HCT116 (cell line): Measurements from ENCODE around the gene TNNC1. TPM values are rescaled to one million over a fixed set of nuclear protein-coding genes. Genes with fewer than 3 reads are reported as not detected.

Experiments
- ATAC-seq: fragments of 200-7000 bp; cut with Tn5 transposase; 2 replicates; pipeline ENCODE4 v1.9.1; 2020; ENCODE audit warnings: mild to moderate bottlenecking, moderate library complexity
- BruUV-seq: library from RNA; stranded (reverse); fragments of 400-500 nt; replicated peaks from 2 replicates; lab custom pipeline; 2021; lab: Mats Ljungman, UMichigan
- CTCF ChIA-PET: fragments of 300-600 bp; sonication (Branson Sonifier 250); formaldehyde crosslinking; loops from one replicate; lab custom pipeline; 2021; ENCODE audit warnings: antibody characterized with exemption; lab: Charles Lee
- POLR2A ChIA-PET: fragments of 300-600, 350-600 bp; sonication (Branson Sonifier 250); formaldehyde crosslinking; loops from one replicate; lab custom pipeline; 2021; ENCODE audit warnings: antibody characterized with exemption; lab: Charles Lee
- RAD21 ChIA-PET, 2 experiments: fragments of 300-600 bp; sonication (Branson Sonifier 250); formaldehyde crosslinking; loops; one replicate each; lab custom pipeline; 2023; ENCODE audit warnings: low total read pairs in 2 of 2; ENCODE audit not compliant: uncharacterized antibody in 2 of 2, unreplicated experiment in 2 of 2, low non-redundant PET in 1 of 2; lab: Charles Lee
- DNase-seq: peaks from one replicate; pipeline ENCODE4 v3.0.0-alpha.2; 2010; ENCODE audit warnings: low read depth, low spot score
- H2AFZ ChIP-seq: fragments of 200-600 bp; shearing (Covaris generic), sonication (generic); 2 replicates; pipeline ENCODE4 v1.6.1; 2017; ENCODE audit warnings: low read depth, mixed run types, mixed read lengths, antibody characterized with exemption, low read length; ENCODE audit not compliant: poor library complexity, severe bottlenecking
- H3K27ac ChIP-seq: 2 replicates; pipeline ENCODE4 v1.5.1; 2012; ENCODE audit warnings: low read depth, low read length
- H3K27me3 ChIP-seq: fragments of 200-600 bp; sonication (generic); 2 replicates; pipeline ENCODE4 v1.6.1; 2016; ENCODE audit warnings: mixed run types, low read length, mixed read lengths; ENCODE audit not compliant: insufficient read depth
- H3K36me3 ChIP-seq, 2 experiments: fragments of 200-500 bp in 1 of 2; fragments of 200-600 bp in 1 of 2; sonication (Bioruptor generic) in 1 of 2; sonication (generic) in 1 of 2; 2 replicates each; pipeline versions ENCODE4 v1.5.1 to v1.6.1; 2014 to 2016; ENCODE audit warnings: low read length in 2 of 2, inconsistent platforms in 1 of 2, mixed read lengths in 1 of 2, mixed run types in 1 of 2; ENCODE audit not compliant: insufficient read depth in 2 of 2, control insufficient read depth in 1 of 2
- H3K4me1 ChIP-seq, 2 experiments: fragments of 200-600 bp in 1 of 2; sonication (generic) in 1 of 2; 2 replicates each; pipeline versions ENCODE4 v1.5.1 to v1.6.1; 2012 to 2017; ENCODE audit warnings: low read length in 2 of 2, inconsistent platforms in 1 of 2, mild to moderate bottlenecking in 1 of 2, mixed read lengths in 1 of 2, mixed run types in 1 of 2, moderate library complexity in 1 of 2; ENCODE audit not compliant: insufficient read depth in 2 of 2, control insufficient read depth in 1 of 2
- H3K4me2 ChIP-seq: fragments of 200-600 bp; sonication (generic); 2 replicates; pipeline ENCODE4 v1.6.1; 2017; ENCODE audit warnings: mixed run types, low read length, mixed read lengths
- H3K4me3 ChIP-seq, 2 experiments: fragments of 200-600 bp in 1 of 2; sonication (generic) in 1 of 2; replicated peaks in 1 of 2; 2 replicates each; pipeline ENCODE4 v1.5.1; 2011 to 2016; ENCODE audit warnings: low read length in 2 of 2, control low read depth in 1 of 2, low read depth in 1 of 2, mild to moderate bottlenecking in 1 of 2, mixed read lengths in 1 of 2, mixed run types in 1 of 2
- H3K79me2 ChIP-seq: fragments of 200-600 bp; sonication (generic); 2 replicates; pipeline ENCODE4 v1.6.1; 2017; ENCODE audit warnings: mild to moderate bottlenecking, mixed run types, low read length, moderate library complexity, mixed read lengths; ENCODE audit not compliant: insufficient read depth
- H3K9ac ChIP-seq: fragments of 200-600 bp; sonication (generic); 2 replicates; pipeline ENCODE4 v1.6.1; 2016; ENCODE audit warnings: low read length, mixed read lengths
- H3K9me2 ChIP-seq: fragments of 200-600 bp; sonication (generic), shearing (Covaris generic); 2 replicates; pipeline ENCODE4 v1.6.1; 2017; ENCODE audit warnings: mixed run types, mild to moderate bottlenecking, moderate library complexity; ENCODE audit not compliant: insufficient read depth
- H3K9me3 ChIP-seq, 2 experiments: fragments of 200-500 bp in 1 of 2; fragments of 200-600 bp in 1 of 2; sonication (Bioruptor generic) in 1 of 2; sonication (generic) in 1 of 2; 2 replicates each; pipeline ENCODE4 v1.6.1; 2014 to 2017; ENCODE audit warnings: low read length in 2 of 2, mixed read lengths in 2 of 2, inconsistent platforms in 1 of 2, low read depth in 1 of 2, mild to moderate bottlenecking in 1 of 2, mixed run types in 1 of 2, moderate library complexity in 1 of 2; ENCODE audit not compliant: control insufficient read depth in 1 of 2, insufficient read depth in 1 of 2
- H4K20me1 ChIP-seq: fragments of 200-600 bp; sonication (generic), shearing (Covaris generic); 2 replicates; pipeline ENCODE4 v1.6.1; 2017; ENCODE audit warnings: mixed run types, mild to moderate bottlenecking, moderate library complexity; ENCODE audit not compliant: insufficient read depth
- EGR1 ChIP-seq: IDR thresholded peaks from 2 replicates; pipeline ENCODE4 v1.6.1; 2012; ENCODE audit warnings: low read depth
- POLR2AphosphoS5 ChIP-seq: IDR thresholded peaks from 2 replicates; pipeline ENCODE4 v1.6.1; 2011; ENCODE audit warnings: mild to moderate bottlenecking, low read depth, low read length, moderate library complexity
- RAD21 ChIP-seq: IDR thresholded peaks from 2 replicates; pipeline ENCODE4 v1.6.1; 2012; ENCODE audit warnings: low read depth, mild to moderate bottlenecking
- YY1 ChIP-seq: IDR thresholded peaks from 2 replicates; pipeline ENCODE4 v1.6.1; 2011; ENCODE audit warnings: low read length, low read depth, moderate library complexity, mild to moderate bottlenecking; ENCODE audit not compliant: insufficient replicate concordance; ENCODE audit errors: extremely low read depth
- ZFX ChIP-seq: fragments of 450-650 bp; IDR thresholded peaks from 2 replicates; pipeline ENCODE4 v1.6.1; 2017
- ZNF274 ChIP-seq: fragments of 200-500 bp; sonication (Bioruptor generic); IDR thresholded peaks from 2 replicates; pipeline ENCODE4 v1.6.1; 2014; ENCODE audit warnings: mild to moderate bottlenecking, low read depth, low read length, inconsistent platforms
- intact Hi-C: fragments of 100-400 bp; cut with micrococcal nuclease; formaldehyde crosslinking; loops from 2 replicates; pipeline ENCODE4 v1.10.0; 2022
- total RNA-seq: library from RNA; stranded (reverse); gene quantifications from one replicate; pipeline ENCODE4 v1.2.1, GENCODE V29; 2021; ENCODE audit not compliant: unreplicated experiment
- TF ChIP-seq, protein P1 (sequence below): IDR thresholded peaks from 2 replicates; pipeline ENCODE4 v1.6.1; 2012
- TF ChIP-seq, protein P2 (sequence below), 3 experiments: fragments of 200-600 bp in 1 of 3; sonication (generic) in 1 of 3; IDR thresholded peaks in 2 of 3; conservative IDR thresholded peaks in 1 of 3; 2 replicates each; pipeline ENCODE4 v1.5.1; 2012 to 2017; ENCODE audit warnings: low read depth in 2 of 3, low read length in 2 of 3, antibody characterized with exemption in 1 of 3, borderline replicate concordance in 1 of 3, control low read depth in 1 of 3, mild to moderate bottlenecking in 1 of 3, mixed read lengths in 1 of 3, mixed run types in 1 of 3, moderate library complexity in 1 of 3; ENCODE audit not compliant: insufficient read depth in 1 of 3

The TNNC1 gene
- total RNA-seq, 1 experiment from 2014 or later = 2.2 TPM

- TF ChIP-seq EGR1 (no peak), ZFX (no peak), YY1 (no peak), ZNF274 (no peak), RAD21 (no peak), POLR2AphosphoS5 (no peak)
- TF ChIP-seq, protein P1, sequence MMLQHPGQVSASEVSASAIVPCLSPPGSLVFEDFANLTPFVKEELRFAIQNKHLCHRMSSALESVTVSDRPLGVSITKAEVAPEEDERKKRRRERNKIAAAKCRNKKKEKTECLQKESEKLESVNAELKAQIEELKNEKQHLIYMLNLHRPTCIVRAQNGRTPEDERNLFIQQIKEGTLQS = no peak
- TF ChIP-seq, protein P2, sequence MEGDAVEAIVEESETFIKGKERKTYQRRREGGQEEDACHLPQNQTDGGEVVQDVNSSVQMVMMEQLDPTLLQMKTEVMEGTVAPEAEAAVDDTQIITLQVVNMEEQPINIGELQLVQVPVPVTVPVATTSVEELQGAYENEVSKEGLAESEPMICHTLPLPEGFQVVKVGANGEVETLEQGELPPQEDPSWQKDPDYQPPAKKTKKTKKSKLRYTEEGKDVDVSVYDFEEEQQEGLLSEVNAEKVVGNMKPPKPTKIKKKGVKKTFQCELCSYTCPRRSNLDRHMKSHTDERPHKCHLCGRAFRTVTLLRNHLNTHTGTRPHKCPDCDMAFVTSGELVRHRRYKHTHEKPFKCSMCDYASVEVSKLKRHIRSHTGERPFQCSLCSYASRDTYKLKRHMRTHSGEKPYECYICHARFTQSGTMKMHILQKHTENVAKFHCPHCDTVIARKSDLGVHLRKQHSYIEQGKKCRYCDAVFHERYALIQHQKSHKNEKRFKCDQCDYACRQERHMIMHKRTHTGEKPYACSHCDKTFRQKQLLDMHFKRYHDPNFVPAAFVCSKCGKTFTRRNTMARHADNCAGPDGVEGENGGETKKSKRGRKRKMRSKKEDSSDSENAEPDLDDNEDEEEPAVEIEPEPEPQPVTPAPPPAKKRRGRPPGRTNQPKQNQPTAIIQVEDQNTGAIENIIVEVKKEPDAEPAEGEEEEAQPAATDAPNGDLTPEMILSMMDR (IDR thresholded peaks at IDR 0.05 in 2 of 3, conservative IDR thresholded peaks at IDR 0.05 in 1 of 3; ENCODE audit: borderline replicate concordance in 1 of 3, insufficient read depth in 1 of 3, low read depth in 2 of 3, low read length in 2 of 3) = peak in 2 of 3 experiments; percentile 20 to 37; a peak in 2 of 6 replicates
- Histone ChIP-seq H3K4me1 (peaks cover 46 to 63% of the 10 kb centered on the region in 2 experiments), H3K4me3 (no peak overlapping the region), H2AFZ (no peak overlapping the region), H3K36me3 (no peaks in the 10 kb centered on the region), H4K20me1 (no peaks in the 10 kb centered on the region), H3K9me3 (no peaks in the 10 kb centered on the region), H3K79me2 (peaks cover 10% of the 10 kb centered on the region), H3K9ac (no peak overlapping the region), H3K9me2 (no peaks in the 10 kb centered on the region), H3K27ac (no peak overlapping the region), H3K27me3 (no peaks in the 10 kb centered on the region), H3K4me2 (no peak overlapping the region; the same call in 1 of the 2 replicates)
- intact Hi-C loops = no loop called here
- no peak for DNase-seq
- CTCF ChIA-PET = no interaction called here
- ATAC-seq = no peak
- RAD21 ChIA-PET = interaction anchor here in 1 of 2 experiments (0.8 kb wide), 1 partner anchor 24 kb away, joined by 3 read pairs; no protein-coding TSS in a partner anchor
- no TSS peak for BruUV-seq
- POLR2A ChIA-PET = no interaction called here
These were observed 2.4 kb downstream of the TNNC1 start for GRCh38 chr3:52451237-52452083.
